ENCODE data around the gene DEPDC5.

DEPDC5 gene

GRCh38 chr22:31897842-31898805, 144.3 kb downstream of the DEPDC5 start:
- no peak for DNase-seq

DNA sequence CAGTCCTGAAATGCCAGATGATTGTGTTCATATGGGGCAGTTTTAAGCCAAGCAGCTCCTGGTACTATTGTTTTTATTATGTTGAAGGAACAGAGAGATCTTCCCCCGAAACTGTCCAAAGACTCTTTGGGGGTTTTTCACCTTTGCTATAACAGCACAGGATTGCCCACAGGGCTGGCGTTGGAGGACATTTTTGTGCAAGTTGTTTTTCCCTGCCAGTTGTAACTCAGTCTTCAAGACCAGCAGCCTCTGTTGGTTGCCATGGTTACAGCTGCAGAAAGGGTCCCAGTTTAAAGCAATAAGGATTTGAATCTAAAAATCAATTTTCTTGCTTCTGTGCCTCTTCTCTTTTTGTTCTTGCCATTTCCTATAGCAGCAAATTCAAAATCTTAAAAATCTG, 145.1 kb downstream of the DEPDC5 start:
- DNase-seq, result no peak

DNA sequence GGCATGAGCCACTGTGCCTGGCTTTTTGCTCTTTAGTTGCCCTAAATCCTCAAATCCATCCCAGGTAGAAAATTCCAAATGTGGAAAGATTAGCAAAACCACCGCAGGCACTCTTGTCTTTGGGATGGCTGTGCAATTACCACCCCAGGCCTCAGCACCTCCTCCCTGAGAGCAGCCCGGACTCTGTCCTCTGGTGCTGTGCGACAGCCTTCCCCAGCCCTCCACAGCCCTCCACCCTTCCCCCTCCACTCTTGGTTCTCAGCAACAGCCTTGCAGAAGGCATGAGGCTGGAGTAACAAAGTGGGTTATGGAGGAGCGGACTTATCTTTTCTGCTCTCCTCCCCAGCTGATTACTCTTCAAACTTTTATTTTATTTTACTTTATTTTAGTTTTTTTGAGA, 145.8 kb downstream of the DEPDC5 start:
- no peak for DNase-seq

- no peak for DNase-seq
Measured at GRCh38 chr22:31901388-31902137, 147.7 kb downstream of the DEPDC5 start.

DNA sequence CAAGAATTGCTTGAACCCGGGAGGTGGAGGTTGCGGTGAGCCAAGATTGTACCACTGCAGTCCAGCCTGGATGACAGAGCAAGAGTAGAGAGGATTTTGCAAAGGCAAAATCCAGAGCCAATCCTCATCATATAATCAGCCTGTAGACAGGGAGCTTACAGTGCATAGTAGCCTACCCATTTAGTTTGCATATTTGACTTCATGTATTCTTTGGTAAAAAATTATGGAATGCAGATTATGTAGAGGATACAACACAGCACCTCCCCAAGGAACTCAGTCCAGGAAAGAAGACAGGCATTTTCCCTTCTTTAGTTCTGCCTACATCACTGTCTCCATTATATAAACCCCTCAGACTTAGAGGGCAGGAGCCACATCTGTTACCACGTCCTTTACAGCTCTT, 150.8 kb downstream of the DEPDC5 start:
- no peak for DNase-seq

- no peak for DNase-seq
Measured at GRCh38 chr22:31905356-31905755, 151.5 kb downstream of the DEPDC5 start.

DNA sequence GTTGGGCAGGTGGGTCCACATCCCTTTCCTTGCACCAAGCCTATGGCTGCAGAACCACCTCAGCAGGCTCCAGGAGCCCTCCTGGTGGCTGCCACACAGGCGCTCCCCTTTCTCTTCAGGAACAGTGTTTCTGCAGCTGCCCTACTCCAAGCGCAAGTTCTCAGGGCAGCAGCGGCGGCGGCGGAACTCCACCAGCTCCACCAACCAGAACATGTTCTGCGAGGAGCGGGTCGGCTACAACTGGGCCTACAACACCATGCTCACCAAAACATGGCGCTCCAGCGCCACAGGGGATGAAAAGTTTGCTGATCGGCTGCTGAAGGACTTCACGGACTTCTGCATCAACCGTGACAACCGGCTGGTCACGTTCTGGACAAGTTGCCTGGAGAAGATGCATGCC, 152.3 kb downstream of the DEPDC5 start:
- DNase-seq, result no peak

DNA sequence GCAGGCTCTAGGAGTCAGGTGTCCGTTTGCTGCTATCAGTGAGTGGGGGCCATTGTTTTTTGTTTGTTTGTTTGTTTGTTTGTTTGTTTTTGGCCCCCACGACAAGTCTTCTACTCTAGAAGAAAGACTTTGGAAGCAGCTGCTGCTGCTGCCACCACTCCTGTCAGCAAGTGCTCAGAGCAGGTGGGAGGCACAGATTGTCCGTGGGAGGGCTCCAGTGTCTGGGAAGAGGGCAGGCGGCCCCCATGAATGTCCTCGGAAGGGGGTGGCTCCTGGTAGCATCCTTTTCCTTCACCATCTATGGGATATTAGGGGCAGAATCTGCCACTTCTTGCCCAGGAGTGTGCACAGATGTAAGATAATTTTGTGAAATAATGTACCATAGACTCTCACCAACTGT, 152.8 kb downstream of the DEPDC5 start:
- DNase-seq, result no peak

GRCh38 chr22:31909977-31910376, 156.2 kb downstream of the DEPDC5 start:
- DNase-seq, result no peak

- DNase-seq, result no peak
Measured at GRCh38 chr22:31911565-31912406, 158.0 kb downstream of the DEPDC5 start.

DNA sequence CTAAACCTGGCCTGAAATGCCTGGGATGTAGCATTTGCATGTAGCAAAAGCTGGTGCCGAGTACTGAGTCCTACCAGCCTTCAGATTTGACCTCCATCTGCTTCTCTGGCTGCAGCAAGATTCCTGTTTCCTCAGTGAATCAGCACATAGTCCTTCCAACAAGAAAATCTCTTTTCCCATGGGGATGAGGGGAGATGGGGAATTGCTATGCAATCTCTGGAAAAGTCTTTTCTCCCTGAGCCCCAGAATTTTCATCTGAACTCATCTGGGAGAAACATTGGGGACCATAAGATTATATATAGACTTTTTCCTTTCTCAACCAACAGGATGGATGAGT, 158.6 kb downstream of the DEPDC5 start:
- no peak for DNase-seq

DNA sequence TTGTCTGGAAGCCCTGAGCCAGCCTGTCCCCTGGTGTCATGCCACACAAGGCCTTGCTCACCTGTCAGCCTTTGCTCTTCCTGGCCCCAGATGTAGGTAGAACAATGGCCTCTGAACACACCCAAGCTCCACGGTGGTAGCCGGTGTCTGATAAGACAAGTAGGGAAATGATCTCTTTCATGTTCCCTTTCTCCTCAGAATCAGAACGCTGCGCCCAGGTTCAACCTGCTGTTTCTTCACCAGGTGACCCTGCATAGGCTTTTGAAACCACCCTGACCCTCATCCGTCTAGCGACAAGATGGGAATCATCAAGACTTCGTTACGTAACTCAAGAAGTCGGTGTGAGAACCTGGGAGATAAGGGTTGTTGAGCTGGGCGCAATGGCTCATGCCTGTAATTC, 161.8 kb downstream of the DEPDC5 start:
- no peak for DNase-seq

DNA sequence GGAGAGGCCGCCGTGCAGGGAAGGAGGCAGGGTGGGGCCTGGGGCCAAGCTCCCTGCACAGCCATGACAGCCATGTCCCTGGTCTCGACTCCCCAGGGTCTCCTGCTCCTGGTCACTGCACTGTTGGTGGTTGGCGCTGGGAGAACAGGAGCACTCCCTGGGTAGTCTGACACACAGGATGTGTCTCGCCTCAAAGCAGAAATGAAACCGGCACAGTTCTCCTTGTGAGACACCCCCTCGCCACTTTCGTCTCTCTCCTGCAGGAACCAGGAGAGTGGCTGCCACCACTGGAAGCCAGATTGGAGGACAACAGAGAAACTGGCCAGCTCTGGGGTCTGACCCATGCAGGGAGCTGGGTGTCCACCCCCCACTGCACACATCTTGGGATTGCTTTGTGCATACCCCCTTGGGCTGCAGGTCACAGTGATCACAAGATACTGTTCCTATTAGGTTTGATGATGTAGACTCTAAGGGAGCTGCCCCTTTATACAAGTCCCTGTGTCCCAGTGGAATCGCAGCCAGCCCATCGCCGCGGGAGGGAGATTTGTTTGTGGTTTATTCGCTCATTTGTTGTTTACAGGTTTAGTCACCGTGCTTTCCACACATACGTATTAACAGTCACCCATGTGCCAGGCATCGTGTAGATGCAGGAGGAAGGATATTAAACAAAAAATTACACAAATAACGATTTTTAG, 163.6 kb downstream of the DEPDC5 start:
- no peak for DNase-seq

DNA sequence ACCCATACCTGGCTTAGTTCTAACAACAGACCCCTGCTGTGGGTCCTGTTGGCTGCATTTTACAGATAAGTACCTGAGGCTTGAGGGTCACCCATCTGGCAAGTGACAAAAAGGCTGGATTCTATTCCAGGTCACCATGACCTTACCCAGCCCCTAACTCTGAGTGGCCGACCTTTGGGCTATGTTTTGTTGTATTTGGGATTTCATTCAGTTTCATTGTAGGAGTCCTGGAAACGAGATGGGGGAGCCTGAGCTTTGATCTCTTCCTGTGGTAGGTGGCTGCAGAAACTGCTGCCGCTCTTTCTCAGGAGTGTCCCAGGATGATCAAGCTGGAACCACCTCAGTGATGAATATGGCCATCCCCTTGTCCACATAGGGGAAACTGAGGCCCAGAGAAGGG, 165.9 kb downstream of the DEPDC5 start:
- no peak for DNase-seq

GRCh38 chr22:31920306-31920705, 166.5 kb downstream of the DEPDC5 start:
- no peak for DNase-seq

GRCh38 chr22:31921106-31921505, 167.3 kb downstream of the DEPDC5 start:
- DNase-seq, result no peak

DNA sequence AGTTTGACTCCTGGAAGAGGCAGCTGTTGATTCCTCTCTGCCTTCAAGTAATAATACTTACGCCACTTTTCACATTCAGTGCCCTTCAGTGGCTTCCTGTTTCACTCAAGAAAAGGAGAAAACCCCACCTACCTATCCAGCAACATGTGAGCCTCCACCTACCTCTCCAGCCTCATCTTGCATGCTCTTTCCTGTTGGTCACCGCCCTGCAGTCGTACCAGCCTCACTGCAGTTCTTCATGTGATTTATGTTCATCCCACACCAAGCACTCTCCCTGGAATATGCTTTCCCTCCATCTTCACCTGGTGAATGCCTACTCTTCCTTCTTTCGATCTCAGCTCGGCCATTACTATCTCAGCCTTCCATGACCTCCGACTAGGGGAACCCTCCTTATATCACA, 168.7 kb downstream of the DEPDC5 start:
- no peak for DNase-seq

DNA sequence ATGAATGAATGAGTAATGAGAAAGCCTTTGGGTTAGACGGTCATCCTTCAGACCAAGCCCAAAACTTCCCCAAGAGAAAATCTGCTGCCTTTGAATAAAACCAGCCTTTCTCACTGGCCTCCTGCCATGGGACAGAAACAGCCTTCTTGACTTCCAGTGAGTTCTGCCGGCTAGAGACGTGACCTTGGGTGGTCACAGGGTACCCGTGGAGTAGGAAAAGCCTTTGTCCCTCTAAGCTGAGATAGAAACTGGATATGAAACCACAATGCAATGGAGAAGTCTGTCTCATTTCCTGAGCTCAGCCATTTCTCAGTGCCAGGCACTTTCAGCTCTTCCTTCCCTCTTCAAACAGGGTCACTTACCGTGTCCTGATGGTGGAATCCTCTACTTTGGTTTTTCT, 169.3 kb downstream of the DEPDC5 start:
- DNase-seq, result no peak

GRCh38 chr22:31923747-31924146, 169.9 kb downstream of the DEPDC5 start:
- no peak for DNase-seq

DNA sequence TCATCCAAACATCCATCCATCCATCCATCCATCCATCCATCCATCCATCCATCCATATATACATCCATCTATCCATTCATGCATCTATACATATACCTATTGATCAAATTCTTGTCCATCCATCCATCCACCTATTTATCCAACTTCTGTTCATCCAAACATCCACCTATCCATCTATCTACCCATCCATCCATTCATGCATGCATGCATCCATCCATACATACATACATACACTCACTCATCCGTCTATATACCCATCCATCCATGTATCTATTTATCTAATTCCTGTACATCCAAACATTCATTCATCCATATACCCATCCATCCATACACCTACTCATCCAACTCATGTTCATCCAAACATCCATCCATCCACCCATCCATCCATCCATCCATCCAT, 171.2 kb downstream of the DEPDC5 start:
- no peak for DNase-seq

GRCh38 chr22:31926024-31926423, 172.2 kb downstream of the DEPDC5 start:
- no peak for DNase-seq

DNA sequence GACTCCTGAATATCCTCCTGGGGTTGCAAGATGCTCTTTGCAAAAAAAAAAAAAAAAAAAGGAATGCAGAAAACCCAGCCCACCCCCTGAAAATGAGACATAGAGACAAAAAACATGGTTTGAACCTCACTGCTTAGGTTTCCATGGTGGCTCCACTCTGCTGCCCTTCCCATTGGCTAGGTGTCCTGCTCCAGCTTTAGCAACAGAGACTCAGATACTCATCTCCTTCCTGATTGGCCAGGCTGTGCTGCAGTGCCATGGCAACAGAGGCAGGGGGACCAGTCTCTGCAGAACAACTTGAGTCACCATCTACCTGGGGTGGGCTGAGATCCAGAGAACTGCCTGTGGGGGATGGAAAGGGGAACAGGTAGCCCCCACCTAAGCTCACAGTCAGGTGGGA, 173.2 kb downstream of the DEPDC5 start:
- no peak for DNase-seq

GRCh38 chr22:31927562-31927961, 173.7 kb downstream of the DEPDC5 start:
- DNase-seq, result no peak
